OCI-LY3 (cell line): ENCODE data around the gene CDH1.

ENCODE experiments used
- CTCF ChIP-seq: fragments of 200-600, 300-600 bp; sonication (generic); IDR thresholded peaks from 2 replicates; pipeline ENCODE4 v1.5.1; 2014; ENCODE audit warnings: antibody characterized with exemption, low read length, low read depth
- EZH2phosphoT487 ChIP-seq: fragments of 200-600 bp; shearing (Covaris generic); IDR thresholded peaks from 2 replicates; pipeline ENCODE4 v1.6.1; 2018; ENCODE audit warnings: antibody characterized with exemption, mixed run types, low read depth

- TF ChIP-seq CTCF (no peak), EZH2phosphoT487 (no peak)
Observed at GRCh38 chr16:68776821-68777485, 39.9 kb downstream of the CDH1 start.
